ENCODE data around the gene GPC3. TPM values are rescaled to one million over a fixed set of nuclear protein-coding genes. Genes with fewer than 3 reads are reported as not detected.

The GPC3 gene
- polyA plus RNA-seq, 1 donor = 75.8 TPM

DNA sequence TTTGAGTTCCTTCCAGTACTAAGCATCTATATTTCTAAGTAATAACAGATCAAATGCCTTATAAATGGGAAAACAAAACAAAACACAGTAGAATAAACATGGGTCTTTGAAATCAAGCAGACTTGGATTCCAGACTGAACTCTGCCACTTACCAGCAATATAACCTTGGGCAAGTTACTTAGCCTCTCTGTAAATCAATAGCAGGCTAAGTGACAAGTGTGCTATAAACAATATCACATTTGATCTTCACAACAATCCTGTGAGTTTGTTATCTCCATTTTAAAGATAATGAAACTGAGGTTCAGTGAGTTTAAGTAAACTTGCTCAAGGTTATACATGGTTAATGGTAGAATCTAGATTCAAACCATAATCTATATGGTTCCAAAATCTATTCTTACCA lies 165.8 kb downstream of the GPC3 start:
- DNase-seq = peak; percentile 4 to 14
- H3K27ac ChIP-seq (ENCODE audit: low read length) = no peak overlapping the region

DNA sequence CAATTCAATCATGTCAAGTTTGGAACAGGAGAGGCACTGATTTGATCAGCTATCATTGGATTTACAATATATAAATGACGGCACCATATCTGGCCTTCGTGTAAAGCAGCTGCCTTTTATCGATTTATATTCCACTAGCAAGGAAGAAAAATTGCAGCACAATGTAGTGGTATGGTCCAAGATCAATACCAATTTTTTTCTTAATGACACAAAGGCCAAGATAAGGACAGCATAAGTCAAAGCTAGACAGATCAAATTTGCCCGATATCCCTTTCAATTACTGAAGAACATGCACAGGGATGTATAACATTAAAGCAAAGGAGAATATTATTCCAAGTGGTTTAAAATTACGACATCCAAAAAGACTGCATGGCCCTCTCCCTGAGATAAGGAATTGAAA lies 167.4 kb downstream of the GPC3 start:
- 57% methylated on average over 2 of the region's 5 CpGs for WGBS (ENCODE audit: insufficient coverage, low lambda C conversion rate)
- no peak overlapping the region for H3K4me3 ChIP-seq (ENCODE audit: low read length)
- no peak for DNase-seq
- no peaks in the 10 kb centered on the region for H3K9me3 ChIP-seq (ENCODE audit: control insufficient read depth, low read depth, low read length)
- H3K36me3 ChIP-seq (ENCODE audit: control insufficient read depth, insufficient read depth, low read length) = no peaks in the 10 kb centered on the region
- H3K27me3 ChIP-seq (ENCODE audit: control insufficient read depth, insufficient read depth, low read length) = no peaks in the 10 kb centered on the region
- no peak overlapping the region for H3K27ac ChIP-seq (ENCODE audit: low read length)
- peaks cover 9% of the 10 kb centered on the region for H3K4me1 ChIP-seq (ENCODE audit: control insufficient read depth, insufficient read depth, low read length)

More for the DNA sequence above, 165.8 kb downstream of the GPC3 start:
- Histone ChIP-seq H3K9me3 (ENCODE audit: control insufficient read depth, low read depth, low read length) (no peaks in the 10 kb centered on the region), H3K4me3 (ENCODE audit: low read length) (no peak overlapping the region), H3K4me1 (ENCODE audit: control insufficient read depth, insufficient read depth, low read length) (peaks cover 9% of the 10 kb centered on the region), H3K27me3 (ENCODE audit: control insufficient read depth, insufficient read depth, low read length) (no peaks in the 10 kb centered on the region), H3K36me3 (ENCODE audit: control insufficient read depth, insufficient read depth, low read length) (no peaks in the 10 kb centered on the region)

DNA sequence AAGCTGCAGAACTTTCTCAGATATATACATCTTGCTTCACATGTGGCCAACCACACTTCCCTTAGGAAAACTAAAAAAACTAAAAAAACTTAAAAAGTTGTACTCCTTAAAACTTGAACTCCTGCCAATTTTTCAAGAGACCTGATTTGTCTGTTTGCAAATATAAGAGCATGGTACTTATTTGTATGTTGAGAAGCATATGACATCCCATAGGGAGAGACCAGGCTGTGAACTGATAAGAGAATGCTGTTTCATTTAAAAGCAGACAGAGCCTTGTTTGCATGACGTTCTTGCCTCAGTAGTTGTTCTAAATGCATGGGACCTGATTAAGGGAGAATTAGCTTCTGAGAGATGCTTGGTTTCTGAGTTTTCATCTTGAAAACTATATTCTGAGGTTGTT lies 169.9 kb downstream of the GPC3 start:
- Histone ChIP-seq H3K9me3 (ENCODE audit: control insufficient read depth, low read depth, low read length) (no peaks in the 10 kb centered on the region), H3K36me3 (ENCODE audit: control insufficient read depth, insufficient read depth, low read length) (no peaks in the 10 kb centered on the region), H3K27me3 (ENCODE audit: control insufficient read depth, insufficient read depth, low read length) (no peaks in the 10 kb centered on the region), H3K4me3 (ENCODE audit: low read length) (no peak overlapping the region), H3K27ac (ENCODE audit: low read length) (no peak overlapping the region), H3K4me1 (ENCODE audit: control insufficient read depth, insufficient read depth, low read length) (peaks cover 9% of the 10 kb centered on the region)
- DNase-seq = no peak
- no CpG with 5 or more reads among the region's 1 CpG for WGBS (ENCODE audit: insufficient coverage, low lambda C conversion rate)

DNA sequence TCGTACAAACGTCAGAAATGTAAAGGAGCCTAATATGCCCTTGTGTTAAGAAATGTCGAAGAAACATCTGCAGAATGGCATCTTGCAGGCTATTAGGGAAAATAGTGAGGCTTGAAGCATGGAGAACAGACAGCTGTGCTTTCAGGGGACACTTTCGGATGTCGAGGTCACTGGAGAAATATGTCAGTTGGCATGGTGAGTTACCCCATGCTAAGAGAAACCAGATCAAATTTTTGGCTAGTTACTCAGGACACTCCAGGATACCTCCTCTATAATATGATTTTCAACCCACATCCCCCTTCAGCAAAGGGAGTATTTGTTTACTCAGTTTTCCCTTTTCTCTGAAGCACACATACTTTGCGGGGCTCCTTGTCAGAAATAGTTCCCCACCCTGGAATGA lies 171.4 kb downstream of the GPC3 start:
- no CpG with 5 or more reads among the region's 6 CpGs for WGBS (ENCODE audit: insufficient coverage, low lambda C conversion rate)

DNA sequence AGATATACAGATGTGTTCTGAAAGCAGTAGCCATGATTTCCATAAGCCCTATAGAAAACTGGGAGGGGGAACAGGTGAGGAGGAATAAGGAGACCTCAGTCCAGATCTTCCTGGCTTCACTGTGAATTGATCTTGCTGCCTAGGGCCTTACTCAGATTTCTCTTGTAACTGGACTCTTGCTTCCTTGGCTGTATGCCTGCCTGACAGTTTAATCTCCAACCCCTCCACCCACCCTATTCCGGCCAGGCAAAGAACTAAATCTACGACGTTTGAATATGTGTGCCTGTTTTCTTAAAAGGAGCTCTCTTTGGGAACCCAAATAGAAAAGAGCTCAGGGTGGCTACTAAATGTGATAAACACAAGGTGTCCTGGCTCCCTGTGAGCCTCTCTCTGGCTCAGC lies 173.0 kb downstream of the GPC3 start:
- no CpG with 5 or more reads among the region's 3 CpGs for WGBS (ENCODE audit: insufficient coverage, low lambda C conversion rate)
- no peak for DNase-seq
- Histone ChIP-seq H3K4me1 (ENCODE audit: control insufficient read depth, insufficient read depth, low read length) (no peaks in the 10 kb centered on the region), H3K4me3 (ENCODE audit: low read length) (no peak overlapping the region), H3K36me3 (ENCODE audit: control insufficient read depth, insufficient read depth, low read length) (no peaks in the 10 kb centered on the region), H3K9me3 (ENCODE audit: control insufficient read depth, low read depth, low read length) (no peaks in the 10 kb centered on the region), H3K27me3 (ENCODE audit: control insufficient read depth, insufficient read depth, low read length) (no peaks in the 10 kb centered on the region), H3K27ac (ENCODE audit: low read length) (no peak overlapping the region)

More for the DNA sequence above, 171.4 kb downstream of the GPC3 start:
- no peaks in the 10 kb centered on the region for H3K36me3 ChIP-seq (ENCODE audit: control insufficient read depth, insufficient read depth, low read length)
- H3K4me1 ChIP-seq (ENCODE audit: control insufficient read depth, insufficient read depth, low read length) = peaks cover 5% of the 10 kb centered on the region
- DNase-seq = peak in 1 of 2 donors; percentile 4
- no peak overlapping the region for H3K27ac ChIP-seq (ENCODE audit: low read length)
- H3K27me3 ChIP-seq (ENCODE audit: control insufficient read depth, insufficient read depth, low read length) = no peaks in the 10 kb centered on the region
- H3K9me3 ChIP-seq (ENCODE audit: control insufficient read depth, low read depth, low read length) = no peaks in the 10 kb centered on the region
- H3K4me3 ChIP-seq (ENCODE audit: low read length) = no peak overlapping the region

DNA sequence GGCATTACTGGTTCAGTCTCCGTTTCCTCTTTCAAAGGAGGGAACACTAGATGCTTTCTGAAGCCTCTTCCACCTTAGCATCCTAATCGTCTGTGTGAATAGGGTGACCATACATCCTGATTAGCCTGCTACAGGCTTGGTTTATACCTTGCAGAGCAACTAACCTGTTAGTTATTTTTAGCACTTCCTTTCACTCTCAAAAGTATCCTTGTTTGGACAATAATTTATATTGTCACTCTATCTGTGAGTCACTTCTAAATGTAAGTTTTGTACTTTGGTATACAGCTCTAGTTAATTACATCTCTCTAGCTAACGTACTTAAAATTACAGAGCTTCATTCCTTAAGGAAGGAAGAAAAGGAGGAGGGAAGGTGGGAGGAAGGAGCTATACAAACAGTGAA lies 174.5 kb downstream of the GPC3 start:
- no peak overlapping the region for H3K27ac ChIP-seq (ENCODE audit: low read length)
- H3K4me1 ChIP-seq (ENCODE audit: control insufficient read depth, insufficient read depth, low read length) = no peaks in the 10 kb centered on the region
- no peak overlapping the region for H3K4me3 ChIP-seq (ENCODE audit: low read length)
- no peaks in the 10 kb centered on the region for H3K36me3 ChIP-seq (ENCODE audit: control insufficient read depth, insufficient read depth, low read length)
- no peaks in the 10 kb centered on the region for H3K9me3 ChIP-seq (ENCODE audit: control insufficient read depth, low read depth, low read length)
- no CpG with 5 or more reads among the region's 3 CpGs for WGBS (ENCODE audit: insufficient coverage, low lambda C conversion rate)
- peak in 1 of 2 donors; percentile 9 for DNase-seq
- no peaks in the 10 kb centered on the region for H3K27me3 ChIP-seq (ENCODE audit: control insufficient read depth, insufficient read depth, low read length)

DNA sequence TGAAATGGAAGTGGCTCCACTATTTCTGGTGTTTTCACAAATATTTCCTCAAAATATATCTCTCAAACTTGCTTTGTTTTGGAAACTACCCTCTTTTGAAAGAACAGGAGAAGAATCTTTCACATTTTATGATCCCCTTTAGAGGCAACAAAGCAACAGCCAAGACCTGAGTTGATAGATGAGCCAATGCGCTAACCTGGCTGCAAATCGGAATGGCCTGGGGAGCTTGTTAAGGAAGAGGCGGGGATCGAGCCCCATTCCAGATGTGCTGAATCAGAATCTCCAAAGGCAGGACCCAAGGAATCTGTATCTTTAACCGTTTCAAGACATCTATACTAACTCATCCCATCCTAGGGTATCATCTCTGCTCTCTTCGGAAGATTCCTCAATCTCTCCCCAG lies 181.3 kb downstream of the GPC3 start:
- no peaks in the 10 kb centered on the region for H3K4me1 ChIP-seq (ENCODE audit: control insufficient read depth, insufficient read depth, low read length)
- DNase-seq = no peak
- no peaks in the 10 kb centered on the region for H3K9me3 ChIP-seq (ENCODE audit: control insufficient read depth, low read depth, low read length)
- no peak overlapping the region for H3K27ac ChIP-seq (ENCODE audit: low read length)
- no peak overlapping the region for H3K4me3 ChIP-seq (ENCODE audit: low read length)
- H3K27me3 ChIP-seq (ENCODE audit: control insufficient read depth, insufficient read depth, low read length) = no peaks in the 10 kb centered on the region
- no CpG with 5 or more reads among the region's 6 CpGs for WGBS (ENCODE audit: insufficient coverage, low lambda C conversion rate)
- H3K36me3 ChIP-seq (ENCODE audit: control insufficient read depth, insufficient read depth, low read length) = no peaks in the 10 kb centered on the region

DNA sequence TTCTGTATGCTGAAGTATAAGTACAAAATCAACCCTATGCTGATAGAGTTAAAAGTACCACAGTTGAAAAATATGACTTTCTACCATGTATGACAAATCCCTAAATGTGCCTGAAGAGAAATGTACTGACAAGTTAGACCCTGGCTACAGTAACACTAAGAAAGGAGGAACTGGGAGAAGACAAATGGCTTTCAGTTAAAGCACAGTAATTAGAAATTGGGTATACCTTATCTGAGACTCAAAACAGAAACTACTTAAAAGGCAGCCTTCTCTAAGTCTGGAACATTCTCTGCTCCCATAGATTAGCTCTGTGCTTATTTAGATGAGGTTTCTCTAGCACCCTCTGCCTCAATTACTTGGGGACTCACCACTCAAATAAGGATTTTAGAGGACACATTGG lies 189.1 kb downstream of the GPC3 start:
- H3K27ac ChIP-seq (ENCODE audit: low read length) = no peak overlapping the region
- H3K27me3 ChIP-seq (ENCODE audit: control insufficient read depth, insufficient read depth, low read length) = no peaks in the 10 kb centered on the region
- no peak overlapping the region for H3K4me3 ChIP-seq (ENCODE audit: low read length)
- no peaks in the 10 kb centered on the region for H3K9me3 ChIP-seq (ENCODE audit: control insufficient read depth, low read depth, low read length)
- no peaks in the 10 kb centered on the region for H3K36me3 ChIP-seq (ENCODE audit: control insufficient read depth, insufficient read depth, low read length)
- DNase-seq = no peak
- H3K4me1 ChIP-seq (ENCODE audit: control insufficient read depth, insufficient read depth, low read length) = peaks cover 11% of the 10 kb centered on the region

DNA sequence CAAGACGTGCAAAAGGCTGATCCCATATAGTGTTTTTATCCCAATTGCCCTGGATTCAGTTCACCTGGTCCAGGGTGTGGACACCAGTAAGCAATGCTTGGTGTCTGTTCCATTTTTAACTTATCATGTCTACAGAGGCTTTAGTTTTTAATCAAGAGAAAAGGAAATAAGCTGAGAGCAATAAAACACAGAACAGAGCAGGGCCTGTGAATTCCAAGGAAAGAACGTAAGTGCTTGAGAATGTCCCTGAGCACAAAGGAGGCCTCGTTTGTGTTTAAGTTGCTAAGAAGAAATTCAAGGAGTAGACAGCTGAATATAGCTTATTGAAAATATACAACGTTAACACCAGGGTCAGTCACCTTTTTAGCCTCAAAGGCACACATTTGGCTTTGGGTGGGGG lies 191.3 kb downstream of the GPC3 start:
- no CpG with 5 or more reads among the region's 4 CpGs for WGBS (ENCODE audit: insufficient coverage, low lambda C conversion rate)

DNA sequence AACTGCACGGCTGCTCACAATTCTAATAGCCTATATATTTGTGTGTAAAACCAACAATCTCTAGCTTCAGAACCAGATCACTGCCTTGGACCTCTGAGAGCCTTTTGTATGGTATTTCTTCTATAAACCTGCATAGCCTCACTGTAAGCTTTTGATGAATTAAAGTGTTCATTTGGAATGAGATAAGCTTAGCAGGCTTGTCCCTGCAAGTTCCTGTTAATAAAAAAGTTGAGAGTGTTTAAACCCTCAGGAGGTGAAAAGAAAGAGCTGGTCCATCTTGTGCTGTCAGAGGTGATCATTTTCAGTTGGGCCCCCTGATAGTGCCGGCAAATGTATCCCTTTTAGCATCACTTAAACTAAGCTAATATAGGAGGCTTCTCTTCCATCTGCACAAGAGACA lies 191.8 kb downstream of the GPC3 start:
- Histone ChIP-seq H3K27ac (ENCODE audit: low read length) (peak overlapping the region; percentile 60), H3K36me3 (ENCODE audit: control insufficient read depth, insufficient read depth, low read length) (no peaks in the 10 kb centered on the region), H3K4me3 (ENCODE audit: low read length) (no peak overlapping the region), H3K27me3 (ENCODE audit: control insufficient read depth, insufficient read depth, low read length) (no peaks in the 10 kb centered on the region), H3K4me1 (ENCODE audit: control insufficient read depth, insufficient read depth, low read length) (peaks cover 15% of the 10 kb centered on the region), H3K9me3 (ENCODE audit: control insufficient read depth, low read depth, low read length) (no peaks in the 10 kb centered on the region)
- no peak for DNase-seq
- WGBS (ENCODE audit: insufficient coverage, low lambda C conversion rate) = no CpG with 5 or more reads among the region's 2 CpGs

More for the DNA sequence above, 191.3 kb downstream of the GPC3 start:
- no peaks in the 10 kb centered on the region for H3K36me3 ChIP-seq (ENCODE audit: control insufficient read depth, insufficient read depth, low read length)
- peak overlapping the region; percentile 60 for H3K27ac ChIP-seq (ENCODE audit: low read length)
- H3K4me3 ChIP-seq (ENCODE audit: low read length) = no peak overlapping the region
- H3K4me1 ChIP-seq (ENCODE audit: control insufficient read depth, insufficient read depth, low read length) = peaks cover 15% of the 10 kb centered on the region
- no peaks in the 10 kb centered on the region for H3K9me3 ChIP-seq (ENCODE audit: control insufficient read depth, low read depth, low read length)
- DNase-seq = peak in 1 of 2 donors; percentile 25
- H3K27me3 ChIP-seq (ENCODE audit: control insufficient read depth, insufficient read depth, low read length) = no peaks in the 10 kb centered on the region

DNA sequence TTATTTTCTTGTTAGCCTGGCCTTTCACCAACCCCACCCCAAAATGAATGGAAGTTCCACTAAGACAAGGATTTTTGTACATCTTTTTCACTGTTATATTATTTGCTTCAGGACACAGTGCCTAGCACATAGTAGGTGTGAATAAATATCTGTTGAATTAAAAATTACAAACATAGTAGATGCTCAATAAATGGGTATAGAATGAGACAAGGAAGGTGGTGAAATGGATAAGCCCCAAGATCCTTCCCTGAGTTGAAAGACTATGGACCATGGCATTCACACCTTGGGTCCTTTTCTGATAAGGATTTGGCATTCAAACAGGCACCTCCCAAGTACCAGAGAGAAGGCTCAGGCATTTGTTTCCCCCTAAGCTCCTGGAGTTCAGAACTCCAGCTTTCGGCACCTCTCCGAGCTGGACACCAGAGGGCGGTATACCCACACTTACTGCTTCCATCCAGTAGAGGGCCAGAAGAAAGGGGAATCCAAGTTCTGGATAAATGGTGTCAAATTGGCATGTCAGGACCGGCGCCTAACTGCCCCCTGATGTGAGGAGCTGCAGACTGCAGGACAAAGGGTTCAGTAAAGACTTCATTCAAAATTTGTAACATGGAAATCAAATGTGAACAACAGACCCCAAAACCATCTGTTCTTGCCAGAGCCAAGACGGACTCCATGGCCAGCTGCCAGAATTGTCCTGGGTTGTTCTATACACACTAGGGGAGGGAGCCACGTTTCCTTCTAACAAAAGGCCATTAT lies 193.0 kb downstream of the GPC3 start:
- Histone ChIP-seq H3K4me1 (ENCODE audit: control insufficient read depth, insufficient read depth, low read length) (peaks cover 19% of the 10 kb centered on the region), H3K27me3 (ENCODE audit: control insufficient read depth, insufficient read depth, low read length) (no peaks in the 10 kb centered on the region), H3K27ac (ENCODE audit: low read length) (no peak overlapping the region), H3K9me3 (ENCODE audit: control insufficient read depth, low read depth, low read length) (no peaks in the 10 kb centered on the region), H3K36me3 (ENCODE audit: control insufficient read depth, insufficient read depth, low read length) (no peaks in the 10 kb centered on the region), H3K4me3 (ENCODE audit: low read length) (peak overlapping the region; percentile 22)
- peak; percentile 46 for DNase-seq
- WGBS (ENCODE audit: insufficient coverage, low lambda C conversion rate) = no CpG with 5 or more reads among the region's 7 CpGs
